CD8-positive, alpha-beta memory T cell (primary cell): Measurements from ENCODE around the gene GTPBP10. TPM values are rescaled to one million over a fixed set of nuclear protein-coding genes. Genes with fewer than 3 reads are reported as not detected.
A peak's percentile ranks its signal among the peaks of the same experiment; 100 is the strongest.

Source experiments
- CTCF ChIA-PET: fragments of 350-600 bp; sonication (Branson Sonifier 250); formaldehyde crosslinking; loops from one replicate; lab custom pipeline; 2021; ENCODE audit warnings: antibody characterized with exemption; lab: Charles Lee
- POLR2A ChIA-PET: fragments of 350-600 bp; sonication (Branson Sonifier 250); formaldehyde crosslinking; loops from one replicate; lab custom pipeline; 2021; ENCODE audit warnings: antibody characterized with exemption; lab: Charles Lee
- DNase-seq, 5 donors: peaks; one replicate each; pipeline versions ENCODE4 v3.0.0 to v3.0.0-alpha.2; 2020 to 2022; ENCODE audit warnings: mixed read lengths in 1 of 5
- H3K27ac ChIP-seq: one replicate; pipeline ENCODE4 v1.7.0; 2013; ENCODE audit warnings: low read depth, mild to moderate bottlenecking, low read length, moderate library complexity
- H3K27me3 ChIP-seq: 2 replicates; pipeline ENCODE4 v1.7.0; 2013; ENCODE audit warnings: low read length, mild to moderate bottlenecking; ENCODE audit not compliant: insufficient read depth, poor library complexity, severe bottlenecking
- H3K36me3 ChIP-seq: 2 replicates; pipeline ENCODE4 v1.7.0; 2013; ENCODE audit warnings: mild to moderate bottlenecking, low read length, moderate library complexity; ENCODE audit not compliant: insufficient read depth
- H3K4me1 ChIP-seq: 2 replicates; pipeline ENCODE4 v1.7.0; 2013; ENCODE audit warnings: mild to moderate bottlenecking, low read length, moderate library complexity; ENCODE audit not compliant: insufficient read depth
- H3K4me3 ChIP-seq: 2 replicates; pipeline ENCODE4 v1.7.0; 2013; ENCODE audit warnings: mild to moderate bottlenecking, low read length
- H3K9me3 ChIP-seq: 2 replicates; pipeline ENCODE4 v1.7.0; 2013; ENCODE audit warnings: mild to moderate bottlenecking, low read length
- H3K27ac Mint-ChIP-seq, 8 donors: one replicate each; pipeline ENCODE4 v1.8.0; 2020 to 2021; ENCODE audit warnings: mixed read lengths in 8 of 8, mild to moderate bottlenecking in 6 of 8, inconsistent platforms in 3 of 8, moderate library complexity in 3 of 8
- H3K27me3 Mint-ChIP-seq, 2 donors: one replicate each; pipeline ENCODE4 v1.8.0; 2020 to 2021; ENCODE audit warnings: mixed read lengths in 2 of 2, mild to moderate bottlenecking in 1 of 2, moderate library complexity in 1 of 2
- H3K36me3 Mint-ChIP-seq, 3 donors: one replicate each; pipeline ENCODE4 v1.8.0; 2020 to 2021; ENCODE audit warnings: mixed read lengths in 3 of 3, inconsistent platforms in 1 of 3, mild to moderate bottlenecking in 1 of 3
- H3K4me1 Mint-ChIP-seq, 3 donors: one replicate each; pipeline ENCODE4 v1.8.0; 2020 to 2021; ENCODE audit warnings: mixed read lengths in 3 of 3, inconsistent platforms in 1 of 3, mild to moderate bottlenecking in 1 of 3
- H3K4me3 Mint-ChIP-seq, 7 donors: one replicate each; pipeline ENCODE4 v1.8.0; 2020 to 2021; ENCODE audit warnings: mixed read lengths in 7 of 7, mild to moderate bottlenecking in 6 of 7, moderate library complexity in 4 of 7, inconsistent platforms in 2 of 7
- H3K9me3 Mint-ChIP-seq, 5 donors: one replicate each; pipeline ENCODE4 v1.8.0; 2020 to 2022; ENCODE audit warnings: mixed read lengths in 5 of 5, mild to moderate bottlenecking in 3 of 5, moderate library complexity in 2 of 5, inconsistent platforms in 1 of 5
- polyA plus RNA-seq: library from polyadenylated mRNA; unstranded; fragments of 300-500 nt; fragmentation: Illumina TruSeq; gene quantifications from one replicate; pipeline ENCODE4 v1.2.3, GENCODE V29; 2021
- total RNA-seq, 2 experiments: library from RNA; stranded (reverse); gene quantifications; one replicate each; pipeline ENCODE4 v1.2.3, GENCODE V29; 2021

Gene GTPBP10
- total and polyA plus RNA-seq, 3 experiments from 2014 or later = 31.3 to 43.3 (median 37.6) TPM

- peak overlapping the region in 4 of 8 donors; percentile 6 to 70 (median 40) for H3K27ac Mint-ChIP-seq
- peaks cover 16% of the 10 kb centered on the region for H3K36me3 ChIP-seq
- H3K4me3 Mint-ChIP-seq = no peak overlapping the region
- ChIA-PET CTCF (no interaction called here), POLR2A (no interaction called here)
- H3K4me1 ChIP-seq = no peaks in the 10 kb centered on the region
- H3K4me3 ChIP-seq = no peak overlapping the region
- no peak for DNase-seq
- H3K27ac ChIP-seq = no peak overlapping the region
- no peaks in the 10 kb centered on the region for H3K9me3 ChIP-seq
- H3K36me3 Mint-ChIP-seq = peaks cover 27 to 73% (median 30%) of the 10 kb centered on the region in 3 donors
- H3K4me1 Mint-ChIP-seq = peaks cover 0 to 1% (median 0%) of the 10 kb centered on the region in 3 donors
- H3K27me3 ChIP-seq = no peaks in the 10 kb centered on the region
- H3K27me3 Mint-ChIP-seq = no peaks in the 10 kb centered on the region
- H3K9me3 Mint-ChIP-seq = no peaks in the 10 kb centered on the region
Observed at GRCh38 chr7:90383861-90384260, 37.3 kb downstream of the GTPBP10 start.

DNA sequence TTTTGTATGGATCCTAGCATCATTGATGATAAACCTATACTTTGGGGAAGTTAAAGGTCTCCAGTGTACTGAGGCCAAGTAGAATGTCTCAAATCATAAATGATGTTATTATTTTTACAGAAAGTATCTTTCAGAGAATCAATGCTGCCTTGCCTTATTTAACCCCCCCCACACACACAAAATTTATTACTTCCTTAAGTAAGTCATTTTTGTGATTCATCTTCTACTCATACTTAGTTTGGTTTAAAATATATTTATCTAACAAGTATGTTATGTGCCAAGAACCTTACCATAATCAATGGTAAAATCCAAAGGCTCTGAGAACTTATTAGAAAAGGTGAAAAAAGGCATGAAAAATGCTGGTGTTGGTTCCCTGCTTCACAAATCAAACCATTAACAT, 37.9 kb downstream of the GTPBP10 start:
- H3K4me1 Mint-ChIP-seq = no peaks in the 10 kb centered on the region
- no peaks in the 10 kb centered on the region for H3K27me3 Mint-ChIP-seq
- H3K36me3 Mint-ChIP-seq = peaks cover 22 to 70% (median 27%) of the 10 kb centered on the region in 3 donors
- Histone ChIP-seq H3K36me3 (peaks cover 10% of the 10 kb centered on the region), H3K4me1 (no peaks in the 10 kb centered on the region), H3K4me3 (no peak overlapping the region), H3K27me3 (no peaks in the 10 kb centered on the region), H3K27ac (no peak overlapping the region), H3K9me3 (no peaks in the 10 kb centered on the region)
- ChIA-PET CTCF (no interaction called here), POLR2A (no interaction called here)
- peak overlapping the region in 3 of 8 donors; percentile 4 to 49 (median 46) for H3K27ac Mint-ChIP-seq
- H3K9me3 Mint-ChIP-seq = no peaks in the 10 kb centered on the region
- DNase-seq = no peak
- H3K4me3 Mint-ChIP-seq = no peak overlapping the region

DNA sequence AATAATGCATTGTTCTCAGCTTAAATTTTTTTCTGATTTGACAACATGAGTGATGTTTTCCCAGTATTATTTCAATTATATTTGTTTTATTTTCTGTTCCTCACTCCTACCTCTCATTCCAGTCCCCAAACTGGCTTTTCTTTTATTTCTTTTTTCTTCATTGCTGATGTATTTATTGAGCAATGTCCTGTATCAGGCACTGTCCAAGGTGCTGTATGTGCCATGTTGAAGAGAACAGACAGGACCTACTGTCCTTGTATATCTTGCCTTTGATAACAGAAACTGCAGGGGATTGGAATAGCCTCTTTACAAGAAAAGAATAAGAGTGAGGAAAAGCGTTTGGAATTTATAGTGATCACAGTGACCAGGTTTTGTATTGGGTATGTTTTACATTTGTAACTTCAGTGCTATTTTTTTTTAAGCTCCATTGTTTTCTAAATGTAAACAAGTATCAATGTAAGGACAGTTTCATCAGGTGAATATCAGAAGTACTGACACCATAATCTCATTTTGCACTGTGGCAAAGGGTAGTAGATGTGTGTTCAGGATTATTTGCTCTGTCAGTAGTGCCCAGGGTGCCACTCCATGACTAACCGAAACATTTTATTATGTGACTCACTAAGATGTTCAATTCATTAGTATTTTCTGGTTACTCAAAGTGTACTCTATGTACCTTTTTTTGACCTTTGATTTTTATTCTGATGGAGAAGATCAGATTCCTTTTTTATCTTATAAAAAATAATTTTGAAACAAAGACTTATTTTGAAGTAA, 41.1 kb downstream of the GTPBP10 start:
- Histone ChIP-seq H3K4me3 (no peak overlapping the region), H3K9me3 (no peaks in the 10 kb centered on the region), H3K27me3 (no peaks in the 10 kb centered on the region), H3K36me3 (no peaks in the 10 kb centered on the region), H3K27ac (no peak overlapping the region), H3K4me1 (no peaks in the 10 kb centered on the region)
- Mint-ChIP-seq H3K36me3 (peaks cover 13 to 43% (median 21%) of the 10 kb centered on the region in 3 donors), H3K27me3 (no peaks in the 10 kb centered on the region), H3K27ac (peak overlapping the region in 1 of 8 donors; percentile 8), H3K4me1 (no peaks in the 10 kb centered on the region), H3K9me3 (peaks cover 0 to 3% (median 0%) of the 10 kb centered on the region in 5 donors), H3K4me3 (no peak overlapping the region)
- CTCF ChIA-PET = no interaction called here
- DNase-seq = no peak
- POLR2A ChIA-PET = no interaction called here

GRCh38 chr7:90390926-90391325, 44.4 kb downstream of the GTPBP10 start:
- Mint-ChIP-seq H3K4me3 (no peak overlapping the region), H3K36me3 (peaks cover 13 to 17% (median 16%) of the 10 kb centered on the region in 3 donors)
- H3K4me1 ChIP-seq = no peaks in the 10 kb centered on the region

GRCh38 chr7:90391488-90391887, 45.0 kb downstream of the GTPBP10 start:
- no peak for DNase-seq
- Mint-ChIP-seq H3K36me3 (peaks cover 8 to 11% (median 11%) of the 10 kb centered on the region in 3 donors), H3K9me3 (peaks cover 10 to 21% (median 17%) of the 10 kb centered on the region in 5 donors), H3K27me3 (no peaks in the 10 kb centered on the region), H3K4me3 (no peak overlapping the region), H3K27ac (no peak overlapping the region), H3K4me1 (no peaks in the 10 kb centered on the region)
- ChIA-PET CTCF (no interaction called here), POLR2A (no interaction called here)
- no peaks in the 10 kb centered on the region for H3K27me3 ChIP-seq
- H3K36me3 ChIP-seq = no peaks in the 10 kb centered on the region
- no peak overlapping the region for H3K4me3 ChIP-seq
- H3K27ac ChIP-seq = no peak overlapping the region
- no peaks in the 10 kb centered on the region for H3K9me3 ChIP-seq
- no peaks in the 10 kb centered on the region for H3K4me1 ChIP-seq

More at GRCh38 chr7:90390926-90391325, 44.4 kb downstream of the GTPBP10 start:
- Histone ChIP-seq H3K27me3 (no peaks in the 10 kb centered on the region), H3K27ac (no peak overlapping the region), H3K36me3 (no peaks in the 10 kb centered on the region), H3K4me3 (no peak overlapping the region), H3K9me3 (no peaks in the 10 kb centered on the region)
- ChIA-PET CTCF (no interaction called here), POLR2A (no interaction called here)
- Mint-ChIP-seq H3K9me3 (peaks cover 6 to 16% (median 14%) of the 10 kb centered on the region in 5 donors), H3K27ac (no peak overlapping the region), H3K27me3 (no peaks in the 10 kb centered on the region), H3K4me1 (no peaks in the 10 kb centered on the region)
- no peak for DNase-seq

GRCh38 chr7:90396420-90396819, 49.9 kb downstream of the GTPBP10 start:
- Histone ChIP-seq H3K4me1 (no peaks in the 10 kb centered on the region), H3K4me3 (no peak overlapping the region), H3K36me3 (no peaks in the 10 kb centered on the region), H3K9me3 (peaks cover 5% of the 10 kb centered on the region), H3K27ac (no peak overlapping the region), H3K27me3 (no peaks in the 10 kb centered on the region)
- POLR2A ChIA-PET = no interaction called here
- Mint-ChIP-seq H3K36me3 (peaks cover 0 to 11% (median 2%) of the 10 kb centered on the region in 3 donors), H3K27me3 (no peaks in the 10 kb centered on the region), H3K9me3 (peaks cover 23 to 38% (median 32%) of the 10 kb centered on the region in 5 donors), H3K27ac (no peak overlapping the region), H3K4me3 (no peak overlapping the region), H3K4me1 (no peaks in the 10 kb centered on the region)
- no peak for DNase-seq
- CTCF ChIA-PET = no interaction called here

DNA sequence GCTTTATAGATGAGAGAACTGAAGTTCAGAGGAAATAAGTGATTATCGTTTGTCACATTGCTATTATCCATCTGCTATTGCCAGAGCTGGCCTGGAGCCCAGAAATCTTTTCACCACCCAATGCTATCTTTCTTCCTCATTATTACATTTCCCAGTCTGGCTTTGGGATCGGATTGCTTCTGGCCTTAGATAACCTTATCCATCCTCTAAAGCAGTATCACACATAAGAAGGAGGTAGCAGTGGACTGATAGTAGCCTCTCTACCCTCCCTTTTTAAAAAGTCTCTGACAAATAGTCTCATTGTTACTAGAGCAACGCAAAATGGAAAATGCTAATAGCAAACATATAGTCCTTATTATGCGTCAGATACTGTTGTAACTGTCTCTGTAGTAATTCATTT, 55.5 kb downstream of the GTPBP10 start:
- peak overlapping the region in 6 of 8 donors; percentile 1 to 91 (median 49) for H3K27ac Mint-ChIP-seq
- no peak for DNase-seq
- H3K36me3 Mint-ChIP-seq = peaks cover 0 to 8% (median 0%) of the 10 kb centered on the region in 3 donors
- Histone ChIP-seq H3K27me3 (no peaks in the 10 kb centered on the region), H3K27ac (no peak overlapping the region), H3K36me3 (no peaks in the 10 kb centered on the region), H3K9me3 (peaks cover 5% of the 10 kb centered on the region), H3K4me3 (no peak overlapping the region), H3K4me1 (peaks cover 12% of the 10 kb centered on the region)
- H3K4me1 Mint-ChIP-seq = peaks cover 16 to 24% (median 23%) of the 10 kb centered on the region in 3 donors
- H3K9me3 Mint-ChIP-seq = peaks cover 10 to 18% (median 13%) of the 10 kb centered on the region in 5 donors
- peak overlapping the region in 1 of 7 donors; percentile 37 for H3K4me3 Mint-ChIP-seq
- CTCF ChIA-PET = no interaction called here
- H3K27me3 Mint-ChIP-seq = no peaks in the 10 kb centered on the region
- POLR2A ChIA-PET = no interaction called here

DNA sequence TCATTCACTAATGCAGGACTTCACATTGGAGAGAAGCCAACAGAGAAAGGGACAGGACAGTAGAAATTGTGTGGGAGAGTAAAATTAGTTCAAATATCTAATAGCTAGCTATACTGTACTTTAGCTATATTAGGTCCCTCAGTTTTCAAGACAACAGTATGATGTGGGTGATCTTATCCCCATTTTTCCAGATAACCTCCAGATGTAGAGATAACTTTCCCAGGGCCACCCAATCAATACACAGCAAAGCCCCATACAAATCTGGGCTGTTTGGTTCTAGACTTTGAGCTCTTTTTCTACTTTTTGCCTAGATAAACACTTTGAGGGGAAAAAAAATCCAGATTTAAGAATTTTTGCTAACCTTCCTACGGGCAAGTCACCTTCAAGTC, 56.3 kb downstream of the GTPBP10 start:
- peaks cover 0 to 14% (median 3%) of the 10 kb centered on the region in 3 donors for H3K36me3 Mint-ChIP-seq
- H3K4me3 Mint-ChIP-seq = peak overlapping the region; percentile 90 to 97 (median 94)
- ChIA-PET POLR2A (interaction anchor here (0.9 to 1.0 kb wide), 2 partner anchors 57 kb away, joined by 3 to 4 read pairs; no protein-coding TSS in a partner anchor), CTCF (interaction anchor here (0.6 kb wide), 1 partner anchor 24 kb away, joined by 3 read pairs; no protein-coding TSS in a partner anchor)
- peaks cover 12% of the 10 kb centered on the region for H3K4me1 ChIP-seq
- no peak for DNase-seq
- H3K27ac ChIP-seq = peak overlapping the region; percentile 81
- H3K9me3 ChIP-seq = peaks cover 5% of the 10 kb centered on the region
- peaks cover 16 to 24% (median 23%) of the 10 kb centered on the region in 3 donors for H3K4me1 Mint-ChIP-seq
- no peaks in the 10 kb centered on the region for H3K27me3 ChIP-seq
- peaks cover 9 to 17% (median 13%) of the 10 kb centered on the region in 5 donors for H3K9me3 Mint-ChIP-seq
- no peaks in the 10 kb centered on the region for H3K27me3 Mint-ChIP-seq
- peak overlapping the region; percentile 99 for H3K4me3 ChIP-seq
- no peaks in the 10 kb centered on the region for H3K36me3 ChIP-seq
- H3K27ac Mint-ChIP-seq = peak overlapping the region; percentile 90 to 99 (median 97)
